Measurements from ENCODE around the gene KAZN. TPM values are rescaled to one million over a fixed set of nuclear protein-coding genes. Genes with fewer than 3 reads are reported as not detected.

KAZN gene
- total RNA-seq (1 to 10 TPM; 1.1 to 6.5 (median 2.1) TPM), polyA plus RNA-seq (1 to 10 TPM; 1.6 to 1.9 TPM)
- long read RNA-seq, donor 1, partial matches to known transcripts: 0 of 4 reads
- long read RNA-seq, donor 1, other reads (novel, unspliced or antisense): 4 of 4 reads
- long read RNA-seq, donor 2, partial matches to known transcripts: 2 of 6 reads
- long read RNA-seq, donor 2, other reads (novel, unspliced or antisense): 3 of 6 reads
- long read RNA-seq, donor 3, partial matches to known transcripts: 1 of 4 reads
- long read RNA-seq, donor 3, other reads (novel, unspliced or antisense): 3 of 4 reads

DNA sequence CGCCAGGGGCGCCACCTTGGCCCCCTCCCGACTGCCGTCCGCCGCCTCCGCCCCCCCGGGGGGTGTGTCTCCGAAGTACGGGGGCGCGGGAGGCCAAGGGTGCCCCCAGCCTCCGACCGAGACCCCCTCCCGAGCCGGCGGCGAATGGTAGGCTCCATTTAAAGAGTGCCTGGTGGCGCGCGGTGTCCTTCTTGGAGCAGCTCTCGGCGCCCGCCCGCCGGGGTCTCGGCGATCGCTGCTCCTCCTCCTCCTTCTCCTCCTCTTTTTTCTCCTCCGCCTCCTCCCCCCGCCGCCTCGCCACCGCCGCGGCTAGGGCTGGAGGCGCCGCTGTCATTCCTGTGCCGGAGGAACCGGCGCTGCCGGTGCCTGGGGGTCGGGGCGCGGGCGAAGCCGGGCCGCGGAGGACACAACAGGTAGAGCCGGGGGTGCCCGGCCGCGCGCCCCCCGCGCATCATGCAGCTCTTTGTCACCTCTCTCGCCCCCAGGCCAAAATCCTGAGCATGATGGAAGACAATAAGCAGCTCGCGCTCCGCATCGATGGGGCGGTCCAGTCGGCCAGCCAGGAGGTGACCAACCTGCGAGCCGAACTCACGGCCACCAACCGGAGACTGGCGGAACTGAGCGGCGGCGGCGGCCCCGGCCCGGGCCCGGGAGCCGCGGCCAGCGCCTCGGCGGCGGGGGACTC, at the start of gene KAZN:
TSS of gene KAZN (plus strand) at position 188 of the 685 bp plus-strand sequence.
- intact Hi-C loops (cut with DNase I): no loop called here
- DNase-seq (peak in 1 of 2 donors; percentile 15), ATAC-seq (peak in 3 of 8 donors; percentile 23 to 71 (median 57))
- no peak for TF ChIP-seq CTCF (IDR thresholded peaks at IDR 0.05)
- Histone ChIP-seq H3K36me3 (no peaks in the 10 kb centered on the region), H3K9me3 (no peaks in the 10 kb centered on the region), H3K27ac (no peak within 1 kb of the TSS), H3K4me1 (peaks cover 0 to 17% (median 9%) of the 10 kb centered on the region in 9 donors), H3K4me3 (peak within 1 kb of the TSS; percentile 3 to 50 (median 44)), H3K27me3 (peaks cover 19 to 99% (median 88%) of the 10 kb centered on the region in 7 donors)
- WGBS, 2 donors: 1% methylated on average over 60 to 81 of the region's 81 CpGs

GRCh38 chr1:14549897-14550620, 48.4 kb upstream of the KAZN start:
- DNase-seq (no peak), ATAC-seq (no peak)
- intact Hi-C loops (cut with DNase I): no loop called here
- H3K4me1 ChIP-seq: no peaks in the 10 kb centered on the region
- H3K4me3 ChIP-seq: no peak overlapping the region
- peaks cover 0 to 6% (median 0%) of the 10 kb centered on the region in 11 donors for H3K9me3 ChIP-seq
- no peaks in the 10 kb centered on the region for H3K36me3 ChIP-seq
- 75 to 77% methylated on average over 3 of the region's 3 CpGs for WGBS, 2 donors
- no peak for TF ChIP-seq CTCF (IDR thresholded peaks at IDR 0.05)
- H3K27ac ChIP-seq: no peak overlapping the region
- H3K27me3 ChIP-seq: peaks cover 0 to 53% (median 23%) of the 10 kb centered on the region in 7 donors

GRCh38 chr1:14551386-14551785, 47.1 kb upstream of the KAZN start:
- H3K4me3 ChIP-seq: no peak overlapping the region
- ATAC-seq (no peak), DNase-seq (no peak)
- H3K27me3 ChIP-seq: peaks cover 0 to 60% (median 27%) of the 10 kb centered on the region in 7 donors
- intact Hi-C loops (cut with DNase I): no loop called here
- H3K4me1 ChIP-seq: no peaks in the 10 kb centered on the region
- WGBS, 2 donors: 68 to 72% methylated on average over 8 of the region's 8 CpGs
- H3K9me3 ChIP-seq: no peaks in the 10 kb centered on the region
- no peaks in the 10 kb centered on the region for H3K36me3 ChIP-seq
- TF ChIP-seq CTCF (IDR thresholded peaks at IDR 0.05): no peak
- H3K27ac ChIP-seq: no peak overlapping the region

DNA sequence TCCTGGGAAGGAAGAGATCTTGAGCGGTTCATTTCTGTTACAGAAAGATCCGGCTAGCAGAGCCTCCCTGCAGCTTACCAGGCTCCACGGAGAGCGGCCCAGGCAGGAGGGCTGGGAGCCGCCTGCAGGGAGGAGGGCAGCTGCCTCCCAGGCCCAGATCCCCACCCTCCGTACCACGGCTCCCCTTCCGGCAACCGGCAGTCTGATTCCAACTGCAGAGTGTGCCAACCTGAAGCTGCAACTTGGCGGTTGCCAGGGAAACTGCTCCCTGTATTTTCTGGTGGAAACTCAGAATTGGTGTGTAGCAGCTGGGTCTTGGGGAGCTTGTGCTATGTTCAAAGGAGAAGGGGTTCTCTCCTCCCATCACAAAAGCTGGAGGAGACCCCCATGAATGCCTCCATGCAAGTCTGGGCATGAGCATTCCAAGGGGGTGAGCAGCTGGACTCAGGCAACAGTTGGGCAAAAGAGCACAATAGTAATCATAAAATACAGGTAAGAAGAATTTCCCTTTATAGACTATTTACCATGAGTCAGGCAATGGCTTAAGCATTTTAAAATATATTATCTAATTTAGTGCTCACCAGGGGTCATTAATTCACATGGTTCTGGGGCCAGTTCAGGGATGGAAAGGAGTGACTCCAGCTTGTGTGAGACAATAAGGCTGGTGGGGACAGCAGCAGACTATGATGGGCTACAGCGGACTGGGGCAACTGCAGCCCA, 46.1 kb upstream of the KAZN start:
- Histone ChIP-seq H3K9me3 (no peaks in the 10 kb centered on the region), H3K36me3 (no peaks in the 10 kb centered on the region), H3K4me3 (no peak overlapping the region), H3K27me3 (peaks cover 0 to 68% (median 29%) of the 10 kb centered on the region in 7 donors), H3K4me1 (no peaks in the 10 kb centered on the region), H3K27ac (no peak overlapping the region)
- ATAC-seq: no peak
- intact Hi-C loops (cut with DNase I): no loop called here
- WGBS, 2 donors: 61 to 64% methylated on average over 11 of the region's 11 CpGs
- no peak for DNase-seq
- no peak for TF ChIP-seq CTCF (IDR thresholded peaks at IDR 0.05)
